Measurements from ENCODE around the gene DGKQ.
A peak's percentile ranks its signal among the peaks of the same experiment; 100 is the strongest.
"Not testable (repeated sequence)": the region's sequence is repeated elsewhere in the genome, so short reads cannot be mapped to it uniquely, and the experiment has no call there.

The DGKQ gene

GRCh38 chr4:993111-994029, 20.0 kb upstream of the DGKQ start, which contains the start of gene SLC26A1:
SLC26A1 (minus strand) TSS chr4:993404; CDS start chr4:991703, 1,701 bp downstream.
- no peak for DNase-seq

GRCh38 chr4:992297-993110, 19.1 kb upstream of the DGKQ start:
- no peak for DNase-seq

GRCh38 chr4:991451-992296, 18.3 kb upstream of the DGKQ start:
- no peak for DNase-seq

- DNase-seq, result no peak
Observed at GRCh38 chr4:990746-991367, 17.5 kb upstream of the DGKQ start.

- DNase-seq, result no peak
Observed at GRCh38 chr4:989722-990471, 16.5 kb upstream of the DGKQ start.

- peak in 1 of 2 experiments; percentile 37 for DNase-seq
Observed at GRCh38 chr4:988726-989721, 15.7 kb upstream of the DGKQ start.

GRCh38 chr4:987624-988513, 14.5 kb upstream of the DGKQ start:
- DNase-seq, result no peak

- peak; percentile 59 to 81 for DNase-seq
Observed at GRCh38 chr4:986879-987623, 13.7 kb upstream of the DGKQ start, which contains the start of gene IDUA. IDUA (plus strand) TSS chr4:987044; CDS start chr4:987085, 41 bp downstream.

GRCh38 chr4:986428-986878, 13.1 kb upstream of the DGKQ start:
- DNase-seq, result peak in 1 of 2 experiments; percentile 57

GRCh38 chr4:985123-985830, 11.9 kb upstream of the DGKQ start:
- no peak for DNase-seq

GRCh38 chr4:984336-985054, 11.1 kb upstream of the DGKQ start:
- DNase-seq, result no peak

- no peak for DNase-seq
Observed at GRCh38 chr4:982814-983213, 9.4 kb upstream of the DGKQ start.

- DNase-seq, result no peak
Observed at GRCh38 chr4:982291-982690, 8.9 kb upstream of the DGKQ start.

- DNase-seq, result no peak
Observed at GRCh38 chr4:978957-979701, 5.8 kb upstream of the DGKQ start.

GRCh38 chr4:976016-976415, 2.6 kb upstream of the DGKQ start:
- not testable (repeated sequence) for DNase-seq

- DNase-seq, result no peak
Observed at GRCh38 chr4:974668-975067, 1.3 kb upstream of the DGKQ start.

Data from NCI-H524 (cell line).